ENCODE results near the gene PARVB.
"Not testable (repeated sequence)": the region's sequence is repeated elsewhere in the genome, so short reads cannot be mapped to it uniquely, and the experiment has no call there.

PARVB gene

GRCh38 chr22:44029069-44029468, 5.0 kb downstream of the PARVB start:
- DNase-seq = no peak

GRCh38 chr22:44030051-44030701, 6.1 kb downstream of the PARVB start:
- DNase-seq = no peak

DNA sequence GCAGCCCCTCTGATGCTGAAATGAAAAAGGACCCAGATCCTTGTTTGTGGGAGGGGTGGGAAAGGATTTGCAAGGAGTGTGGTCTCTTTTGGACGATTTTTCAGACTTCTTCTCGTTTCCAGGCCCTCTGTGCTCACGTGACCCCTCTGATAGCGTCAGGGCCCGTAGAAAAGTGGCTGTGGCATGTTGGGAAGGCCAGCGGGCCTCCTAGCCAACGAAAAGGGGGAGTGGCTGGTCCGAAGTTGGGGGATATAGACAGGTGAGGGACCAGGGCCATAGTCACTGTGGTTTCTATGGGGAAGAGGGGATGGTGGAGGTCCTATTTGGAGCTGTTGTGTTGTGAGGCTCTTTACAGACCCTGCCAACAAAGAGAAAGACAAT, 6.6 kb downstream of the PARVB start:
- no peak for DNase-seq

DNA sequence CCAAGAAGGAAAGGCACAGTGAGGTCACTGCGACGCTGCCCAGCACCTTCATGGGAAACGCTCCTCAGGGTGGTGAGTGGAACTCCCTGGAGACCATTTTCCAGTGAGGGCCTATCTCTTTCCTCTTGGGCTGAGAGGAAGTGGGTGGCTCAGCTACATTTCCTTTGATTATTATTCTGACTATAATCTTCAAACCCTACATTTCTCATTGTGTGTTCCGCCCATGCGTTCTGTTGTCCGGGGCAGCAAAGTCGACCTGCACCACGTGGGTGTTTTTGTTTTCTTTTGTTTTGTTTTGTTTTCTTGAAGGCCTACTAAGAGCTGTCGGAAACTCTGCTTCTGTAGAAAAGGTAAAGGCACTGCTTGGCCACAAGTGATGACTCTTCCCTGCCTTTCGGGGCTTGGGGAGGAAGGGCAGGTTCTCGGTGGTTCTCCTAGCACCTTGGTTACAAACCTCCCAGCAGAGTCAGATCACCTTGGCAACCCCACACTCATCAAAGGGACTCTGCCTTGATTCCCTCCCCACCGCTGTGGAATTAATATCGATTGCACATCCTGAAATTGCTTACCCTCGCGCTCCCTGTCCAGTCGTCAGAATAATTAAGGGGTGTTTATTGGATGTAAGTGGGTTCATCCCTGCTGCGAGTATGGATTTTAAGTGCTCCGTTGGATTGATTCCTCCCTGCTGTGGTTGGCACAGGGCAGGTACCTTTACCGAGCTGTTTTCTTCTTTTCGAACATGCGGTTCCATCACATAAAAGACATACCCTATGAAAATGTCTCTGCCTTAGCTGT, 7.3 kb downstream of the PARVB start:
- DNase-seq = no peak

- no peak for DNase-seq
Measured at GRCh38 chr22:44032126-44032730, 8.1 kb downstream of the PARVB start.

GRCh38 chr22:44033287-44033686, 9.2 kb downstream of the PARVB start:
- no peak for DNase-seq

GRCh38 chr22:44033694-44034093, 9.6 kb downstream of the PARVB start:
- DNase-seq = peak; percentile 15

- DNase-seq = no peak
Measured at GRCh38 chr22:44037519-44038375, 13.6 kb downstream of the PARVB start.

DNA sequence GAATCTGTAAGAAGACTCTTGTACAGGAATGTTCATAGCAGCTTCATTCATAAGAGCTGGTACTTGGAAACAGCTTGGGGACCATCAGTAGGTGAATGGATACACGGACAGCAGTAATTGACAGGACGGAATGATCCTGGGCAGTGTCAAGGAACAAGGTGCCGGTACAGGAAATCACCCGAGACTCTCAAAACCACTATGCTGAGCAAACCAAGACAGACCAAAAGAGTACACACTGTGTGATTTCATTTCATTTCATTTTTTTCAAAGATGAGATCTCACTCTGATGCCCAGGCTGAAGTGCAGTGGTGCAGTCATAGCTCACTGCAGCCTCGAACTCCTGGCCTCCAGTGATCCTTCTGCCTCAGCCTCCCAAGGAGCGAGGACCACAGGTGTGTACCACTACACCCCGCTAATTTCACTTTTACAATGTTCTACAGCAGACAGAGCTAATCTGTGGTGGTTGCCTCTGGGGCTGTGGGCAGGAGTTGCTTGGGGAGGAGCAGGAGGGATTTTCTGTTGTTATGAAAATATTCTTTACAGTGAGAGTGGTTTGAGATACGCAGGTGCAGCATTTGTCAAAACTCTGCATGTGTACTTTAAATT, 15.6 kb downstream of the PARVB start:
- no peak for DNase-seq

DNA sequence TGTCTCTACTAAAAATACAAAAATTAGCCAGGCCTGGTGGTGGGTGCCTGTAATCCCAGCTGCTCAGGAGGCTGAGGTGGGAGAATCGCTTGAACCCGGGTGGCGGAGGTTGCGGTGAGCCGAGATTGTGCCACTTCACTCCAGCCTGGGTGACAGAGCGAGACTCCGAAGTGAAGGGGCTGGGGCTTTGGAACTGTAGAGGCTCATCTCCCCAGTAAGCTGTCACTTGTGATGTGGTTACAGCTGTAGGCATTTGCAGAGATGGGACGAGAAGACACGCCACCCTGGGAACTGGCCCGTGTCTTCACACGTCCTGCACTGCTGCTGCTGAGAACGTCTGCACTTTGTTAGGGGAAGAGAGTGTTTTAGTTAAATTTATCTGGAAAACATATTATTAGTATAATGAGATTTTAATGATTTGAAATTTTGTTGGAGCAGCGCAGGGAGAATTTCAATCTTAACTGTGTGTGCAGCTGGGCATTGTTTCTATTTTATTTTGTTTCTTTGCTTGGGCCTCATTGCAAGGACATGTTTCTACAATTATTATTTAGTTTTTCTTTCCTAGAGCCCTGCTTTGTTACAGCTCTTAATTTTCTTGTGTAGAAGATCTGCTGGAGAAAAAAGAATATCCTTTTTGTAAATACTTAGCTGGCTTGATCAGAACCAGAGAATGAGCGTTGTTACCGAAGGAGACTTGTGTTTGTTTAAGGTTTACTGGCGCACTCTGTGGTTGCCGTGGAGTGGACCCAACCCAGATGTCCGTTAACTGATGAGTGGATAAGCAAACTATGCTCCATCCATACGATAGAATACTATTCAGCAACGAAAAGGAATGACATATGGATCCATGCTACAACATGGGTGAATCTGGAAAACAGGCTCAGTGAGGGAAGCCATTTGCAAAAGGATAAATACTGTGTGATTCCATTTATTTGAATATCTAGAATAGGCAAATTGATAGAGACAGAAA, 18.4 kb downstream of the PARVB start:
- DNase-seq = no peak

GRCh38 chr22:44045145-44045544, 21.0 kb downstream of the PARVB start:
- DNase-seq = no peak

DNA sequence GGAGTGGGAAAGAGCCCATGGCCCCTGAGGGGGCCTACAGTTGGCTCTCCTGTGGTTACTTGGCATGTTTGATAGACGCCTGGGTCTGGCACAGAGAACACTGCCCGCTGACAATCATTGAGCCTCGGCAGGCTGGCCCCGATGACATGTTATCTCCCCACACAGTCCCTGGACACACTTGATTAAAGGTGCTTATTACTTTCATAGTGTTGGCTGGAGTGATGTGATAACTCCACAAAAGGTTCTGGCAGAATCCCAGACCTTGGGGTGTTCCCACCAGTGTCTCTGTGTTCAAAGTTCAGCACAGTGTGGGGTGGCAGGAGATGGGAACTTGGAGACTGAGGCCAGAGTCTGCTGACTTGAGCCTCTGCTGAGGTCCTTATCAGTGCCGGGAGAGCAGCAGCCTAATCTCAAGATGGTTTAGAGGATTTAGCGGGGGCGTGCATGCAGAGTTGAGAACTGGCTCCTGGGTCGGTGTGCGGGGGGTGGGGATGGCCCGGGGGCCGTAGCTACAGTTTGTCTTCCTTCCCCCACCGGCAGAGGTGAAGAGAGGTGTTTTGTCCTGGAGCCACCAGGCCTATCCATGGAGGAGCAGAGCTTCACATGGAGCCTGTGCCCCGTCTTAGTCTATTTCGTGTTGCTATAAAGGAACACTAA, 22.5 kb downstream of the PARVB start:
- DNase-seq = no peak

DNA sequence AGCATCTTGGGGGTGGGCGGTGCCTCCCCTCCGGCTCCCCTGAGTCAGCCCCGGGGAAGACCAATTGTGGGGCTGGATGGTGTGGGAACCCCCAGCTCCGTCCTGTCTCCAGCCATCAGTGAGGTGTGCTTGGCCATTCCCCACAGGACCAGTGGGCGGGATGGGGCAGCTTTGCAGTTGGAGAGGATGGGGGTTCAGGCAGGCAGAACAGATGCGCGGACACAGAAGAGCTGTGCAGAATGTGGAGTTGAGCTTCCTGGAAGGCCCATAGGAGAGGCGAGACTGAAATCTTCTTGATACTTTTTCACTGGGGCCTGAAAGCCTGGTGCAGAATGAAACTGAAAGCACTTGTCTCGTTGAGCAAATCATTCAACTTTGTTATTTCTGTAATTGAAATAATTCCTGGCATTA, 23.8 kb downstream of the PARVB start:
- DNase-seq = no peak

- DNase-seq = no peak
Measured at GRCh38 chr22:44049486-44050231, 25.6 kb downstream of the PARVB start.

DNA sequence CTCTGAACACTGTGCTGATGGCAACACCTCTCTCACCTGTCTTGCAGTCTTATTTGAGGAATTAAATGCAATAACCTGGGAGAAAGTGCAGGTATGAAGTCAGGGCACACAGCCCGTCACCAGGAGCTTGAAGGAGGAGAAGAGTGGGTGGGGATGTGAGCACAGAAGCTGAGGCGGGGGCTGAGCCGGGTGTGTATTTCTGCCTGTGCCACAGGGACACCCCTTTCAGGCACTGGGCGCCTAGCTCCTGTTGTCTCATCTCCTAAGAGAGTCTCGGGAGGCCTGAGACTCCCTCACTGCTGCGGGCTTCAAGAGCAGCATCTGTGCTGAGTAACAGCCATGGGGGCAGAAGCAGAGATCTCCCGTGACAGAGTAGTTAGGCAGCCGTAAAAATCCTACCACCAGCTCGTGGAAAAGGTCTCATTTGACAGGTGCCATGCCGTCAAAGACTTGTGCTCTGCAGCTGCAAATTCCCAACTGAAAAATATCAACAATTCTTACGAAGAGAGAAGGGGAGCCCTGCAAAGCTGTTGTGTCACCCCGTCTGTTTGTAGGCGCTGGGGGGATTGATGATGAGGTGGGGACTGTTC, 26.8 kb downstream of the PARVB start:
- no peak for DNase-seq

DNA sequence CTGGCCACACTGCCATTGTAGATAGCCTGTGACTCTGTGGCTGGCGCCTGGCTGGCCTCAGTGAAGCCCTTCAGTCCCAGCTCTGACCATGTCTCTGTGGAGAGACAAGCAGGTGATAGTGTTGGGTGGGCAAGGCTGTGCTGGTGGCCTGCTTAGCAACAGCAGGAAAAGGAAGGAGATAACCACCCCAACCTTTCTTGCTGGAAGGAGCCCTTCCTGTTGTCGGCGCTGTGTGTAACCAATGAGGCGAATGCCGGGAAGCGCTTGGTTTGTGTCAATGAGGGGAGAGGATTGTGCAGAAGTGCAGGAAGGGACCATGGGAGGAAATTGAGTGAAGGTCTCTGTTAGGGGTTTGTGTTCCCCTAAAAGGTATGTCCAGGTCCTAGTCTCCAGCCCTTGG, 27.3 kb downstream of the PARVB start:
- no peak for DNase-seq

DNA sequence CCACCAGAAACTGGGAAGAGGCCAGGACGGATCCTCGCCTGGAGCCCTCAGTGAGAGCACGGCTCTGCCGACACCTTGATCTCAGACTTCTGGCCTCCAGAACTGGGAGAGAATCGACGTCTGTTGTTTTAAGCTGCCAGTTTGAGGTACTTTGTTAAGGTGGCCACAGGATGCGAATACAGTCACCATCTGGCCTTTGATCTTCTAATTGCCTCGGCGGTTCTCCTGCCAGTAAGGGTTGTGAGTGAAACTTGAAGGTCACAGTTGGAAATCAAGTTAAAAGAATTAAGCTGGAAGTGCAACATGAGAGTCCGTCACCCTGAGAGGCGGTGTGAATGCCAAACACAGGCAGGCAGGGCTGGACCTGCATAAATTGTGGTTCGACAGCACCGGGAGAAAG, 27.9 kb downstream of the PARVB start:
- DNase-seq = no peak

- DNase-seq = no peak
Measured at GRCh38 chr22:44055805-44056204, 31.7 kb downstream of the PARVB start.

GRCh38 chr22:44056649-44057048, 32.5 kb downstream of the PARVB start:
- DNase-seq = not testable (repeated sequence)

Data from NCI-H187 treated with DMSO at 0.1 percent for 48 hours (cell line).